ENCODE results near the gene SLC9A7.
A peak's percentile ranks its signal among the peaks of the same experiment; 100 is the strongest.

Gene SLC9A7

GRCh38 chrX:46602468-46603102 is 156.3 kb downstream of the SLC9A7 start:
- no peak for DNase-seq (ENCODE audit: low spot score)

GRCh38 chrX:46601283-46601682 is 157.6 kb downstream of the SLC9A7 start:
- DNase-seq (ENCODE audit: low spot score): no peak

DNA sequence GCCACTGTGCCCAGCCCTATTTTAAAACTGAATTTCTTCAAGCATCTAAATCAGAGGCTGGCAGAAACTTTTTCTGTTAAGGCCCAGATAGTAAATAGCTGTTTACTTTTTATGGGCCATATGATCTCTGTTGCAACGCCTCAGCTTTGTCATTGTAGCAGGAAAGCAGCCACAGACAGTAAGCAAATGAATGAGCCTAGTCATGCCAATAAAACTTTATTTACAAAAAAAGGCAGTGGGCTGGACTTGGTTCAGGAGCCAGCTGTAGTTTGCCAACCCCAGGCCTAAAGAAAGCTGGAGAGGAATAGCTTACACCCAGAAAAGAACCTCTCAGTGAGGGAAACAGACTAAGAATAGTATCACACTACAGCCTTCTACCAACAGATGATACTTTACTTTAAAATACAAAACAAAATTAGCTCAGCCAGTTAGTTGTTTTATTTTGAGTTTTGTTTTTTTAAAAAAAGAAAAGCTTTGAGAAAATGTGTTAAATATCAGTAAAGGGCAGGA is 159.8 kb downstream of the SLC9A7 start:
- DNase-seq (ENCODE audit: low spot score): no peak

DNA sequence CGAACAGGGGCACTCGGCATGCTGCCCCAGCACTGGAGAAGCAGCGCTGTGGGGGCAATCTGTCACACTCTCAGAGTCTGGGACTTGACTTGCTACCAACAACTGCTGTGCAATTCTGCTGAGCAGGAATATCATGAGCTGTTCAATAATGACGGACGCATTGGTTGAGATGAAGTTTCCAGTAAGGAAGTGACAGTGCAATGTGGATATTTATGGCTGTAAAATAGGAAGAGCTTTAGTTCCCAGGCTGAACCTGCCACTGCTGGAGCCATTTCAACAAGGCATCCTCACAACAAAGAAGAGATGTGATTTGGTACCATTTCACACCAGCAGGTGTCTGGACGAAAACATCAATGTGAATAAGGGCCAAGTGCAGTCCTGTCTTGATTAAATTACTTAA is 161.1 kb downstream of the SLC9A7 start:
- DNase-seq (ENCODE audit: low spot score): no peak

DNA sequence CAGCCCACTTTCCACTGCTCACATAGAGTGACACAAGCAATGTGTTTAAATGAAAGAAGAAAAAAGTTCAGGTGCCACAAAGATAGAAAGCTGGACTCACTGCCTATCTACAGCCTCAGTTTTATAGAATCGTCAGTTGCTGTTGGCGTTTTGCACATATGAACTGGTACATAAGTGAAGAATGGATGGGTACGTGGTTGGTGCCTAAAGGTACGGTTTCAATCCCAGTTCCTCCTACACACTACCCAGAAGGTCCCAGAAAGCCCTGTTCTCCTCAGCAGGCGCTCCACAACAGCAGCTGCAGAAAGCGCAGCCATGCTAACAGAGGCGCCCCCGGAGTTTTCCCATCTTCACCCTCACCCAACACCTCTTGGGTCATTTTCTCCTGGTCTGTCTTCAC is 161.7 kb downstream of the SLC9A7 start:
- DNase-seq (ENCODE audit: low spot score): no peak

GRCh38 chrX:46595084-46595483 is 163.8 kb downstream of the SLC9A7 start:
- DNase-seq (ENCODE audit: low spot score): no peak

DNA sequence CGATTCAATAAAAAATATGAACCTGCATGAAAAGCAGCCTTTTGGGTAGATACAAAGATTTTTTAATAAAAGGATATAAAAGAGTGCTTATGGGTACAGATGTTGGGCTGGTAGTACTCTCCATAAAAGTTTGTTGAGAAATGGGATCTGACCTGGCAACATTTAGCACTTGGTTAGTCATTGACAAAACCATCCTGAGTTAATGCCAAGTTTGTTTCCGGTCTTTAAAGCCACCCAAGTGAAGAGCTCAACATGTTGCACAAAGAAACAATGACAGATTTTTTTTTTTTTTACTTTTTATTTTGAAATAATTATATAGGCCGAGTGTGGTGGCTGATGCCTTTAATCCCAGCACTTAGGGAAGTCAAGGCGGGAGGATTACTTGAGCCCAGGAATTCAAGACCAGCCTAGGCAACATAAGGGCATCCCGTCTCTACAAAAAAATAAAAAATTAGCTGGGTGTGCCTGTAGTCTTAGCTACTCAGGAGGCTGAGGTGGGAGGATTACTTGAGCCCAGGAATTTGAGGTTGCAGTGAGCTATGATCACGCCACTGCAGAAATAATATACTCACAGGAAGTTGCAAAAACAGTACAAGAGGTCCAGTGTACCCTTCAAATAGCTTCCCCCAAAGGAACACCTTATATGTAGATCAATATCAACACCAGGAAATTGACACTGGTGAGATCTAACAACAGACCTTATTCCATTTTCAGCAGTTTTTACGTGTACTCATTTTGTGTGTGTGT is 168.8 kb downstream of the SLC9A7 start:
- DNase-seq (ENCODE audit: low spot score): no peak

- DNase-seq (ENCODE audit: low spot score): peak; percentile 40
Measured at GRCh38 chrX:46588263-46588662, 170.7 kb downstream of the SLC9A7 start.

DNA sequence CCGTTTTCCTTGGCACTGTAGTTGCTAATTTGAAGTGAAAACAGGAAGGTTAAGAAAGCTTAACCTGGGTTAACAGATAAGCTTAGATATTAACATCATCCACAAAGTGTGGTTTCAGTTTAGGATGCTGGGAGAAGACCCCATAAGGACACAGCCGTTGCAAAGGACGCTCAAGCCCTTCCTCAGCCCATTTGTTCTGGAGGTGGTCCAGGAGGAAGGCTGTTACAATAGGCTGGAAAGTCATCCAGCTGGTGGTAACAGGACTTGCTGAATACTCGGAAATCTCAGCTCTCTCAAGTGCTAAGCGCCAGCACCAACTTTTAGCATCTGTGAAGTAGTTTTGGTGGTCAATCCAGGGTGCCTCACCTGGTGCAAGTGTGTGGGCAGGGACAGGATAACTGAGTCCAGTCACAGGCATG is 171.2 kb downstream of the SLC9A7 start:
- DNase-seq (ENCODE audit: low spot score): no peak

DNA sequence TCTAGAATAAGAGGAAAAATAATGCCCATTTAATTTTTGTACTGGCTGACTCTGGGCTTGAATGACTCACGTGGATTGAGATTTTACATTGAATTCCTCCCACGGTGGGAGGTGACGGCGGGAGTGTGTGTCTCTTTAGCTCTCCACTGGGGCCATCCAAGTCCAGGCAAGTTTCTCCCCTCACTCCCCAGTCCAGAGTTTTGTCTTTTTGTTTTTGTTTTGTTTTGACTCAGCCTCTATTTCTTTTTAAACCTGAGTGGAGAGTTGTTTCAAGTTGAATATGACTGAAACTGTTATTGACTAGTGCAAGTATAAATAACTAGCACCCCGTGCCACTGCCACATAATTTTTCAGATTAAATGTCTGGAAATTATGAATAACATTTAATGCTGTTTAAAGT is 171.8 kb downstream of the SLC9A7 start:
- DNase-seq (ENCODE audit: low spot score): no peak

- DNase-seq (ENCODE audit: low spot score): no peak
Measured at GRCh38 chrX:46584736-46585135, 174.2 kb downstream of the SLC9A7 start.

DNA sequence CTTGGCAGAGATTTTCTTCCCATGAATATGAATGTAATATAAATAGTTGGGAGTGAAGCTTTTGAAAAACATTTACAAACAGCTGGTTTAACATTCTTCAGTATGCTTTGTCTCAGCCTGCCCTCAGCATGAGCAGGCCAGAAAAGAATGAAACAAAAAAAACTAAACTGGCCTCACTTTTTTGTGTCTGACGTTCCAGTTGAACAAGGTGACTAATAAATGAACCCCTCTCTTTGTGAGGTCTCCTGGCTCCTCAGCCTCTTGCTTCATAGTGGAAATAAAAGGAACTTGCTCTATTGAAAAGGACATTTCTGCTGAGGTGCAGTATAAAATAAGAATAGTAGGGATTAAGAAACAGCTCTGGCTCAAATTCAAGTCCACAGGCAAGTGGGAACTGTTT is 176.0 kb downstream of the SLC9A7 start:
- no peak for DNase-seq (ENCODE audit: low spot score)

GRCh38 chrX:46582325-46582724 is 176.6 kb downstream of the SLC9A7 start:
- no peak for DNase-seq (ENCODE audit: low spot score)

DNA sequence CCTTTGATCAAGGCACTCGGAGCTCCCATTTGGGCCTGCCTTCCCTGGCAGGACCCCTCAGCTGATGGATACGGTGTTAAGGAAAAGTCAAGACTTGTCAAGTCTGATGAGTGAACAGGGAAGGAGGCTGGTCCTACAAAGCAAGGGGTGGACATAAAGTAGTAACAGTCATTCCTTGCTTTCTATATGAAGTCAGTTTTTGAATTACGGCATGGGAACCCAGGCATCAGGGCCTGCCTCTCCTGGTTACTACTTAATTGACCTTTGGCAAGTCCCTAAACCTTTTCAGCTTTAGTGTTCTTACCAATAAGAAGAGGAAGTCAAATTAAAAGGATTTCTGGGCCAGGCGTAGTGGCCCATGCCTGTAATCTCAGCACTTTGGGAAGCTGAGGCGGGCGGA is 178.3 kb downstream of the SLC9A7 start:
- no peak for DNase-seq (ENCODE audit: low spot score)

GRCh38 chrX:46579250-46579649 is 179.7 kb downstream of the SLC9A7 start:
- no peak for DNase-seq (ENCODE audit: low spot score)

DNA sequence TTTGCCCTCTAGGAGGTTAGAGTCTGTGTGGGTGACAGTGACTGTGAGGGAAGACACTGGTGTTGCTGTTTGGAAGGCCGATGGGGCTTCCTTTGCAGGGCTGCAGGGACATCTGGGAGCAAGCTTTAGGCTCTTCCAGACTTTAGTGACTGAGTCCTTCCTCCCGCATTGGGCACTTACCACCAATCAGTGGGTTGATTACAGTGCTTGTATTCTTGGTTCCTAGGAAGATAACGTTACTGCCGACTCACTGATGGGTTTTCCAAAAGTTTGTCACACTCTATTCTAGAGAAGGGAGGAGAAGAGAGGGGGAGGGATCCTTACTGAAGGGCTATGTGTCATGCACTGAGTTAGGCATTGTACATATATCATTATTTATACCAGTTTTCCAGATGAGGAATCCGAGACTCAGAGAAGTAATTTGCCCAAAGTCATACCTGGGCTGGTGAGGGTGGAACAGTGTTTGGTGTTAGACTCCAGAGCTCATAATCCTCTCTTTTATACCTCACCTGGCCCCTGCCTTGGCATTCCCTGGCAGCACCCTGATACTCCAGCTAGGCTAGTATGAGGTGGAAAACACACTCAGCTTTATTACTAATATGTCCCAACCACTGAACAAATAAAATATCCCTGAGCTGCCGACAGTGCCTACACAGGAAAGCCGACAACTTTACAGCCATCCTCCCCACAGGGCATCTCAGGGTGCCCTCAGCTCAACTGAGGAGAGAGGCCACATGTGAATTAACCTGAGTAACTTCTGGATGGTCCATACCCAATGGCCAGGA is 181.5 kb downstream of the SLC9A7 start:
- no peak for DNase-seq (ENCODE audit: low spot score)

DNA sequence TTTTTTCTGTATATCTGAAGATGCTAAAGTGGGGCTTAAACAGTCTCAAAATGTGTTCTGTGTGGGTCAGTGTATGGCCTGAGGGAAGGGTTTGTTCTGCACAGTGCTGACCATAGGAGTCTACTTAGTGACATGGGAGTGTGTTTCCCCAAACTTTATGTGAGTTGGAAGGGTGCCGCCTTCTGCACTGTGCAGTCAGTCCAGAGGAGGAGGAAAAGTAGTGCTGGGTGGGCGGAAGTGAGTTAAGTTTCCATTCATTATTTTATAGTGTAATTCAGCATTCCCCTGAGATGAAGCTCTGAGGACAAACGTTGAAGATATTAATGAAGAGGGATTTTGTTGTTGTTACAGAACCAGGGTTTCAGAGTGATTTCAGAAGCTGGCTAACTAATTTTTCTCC is 182.5 kb downstream of the SLC9A7 start:
- DNase-seq (ENCODE audit: low spot score): no peak

- no peak for DNase-seq (ENCODE audit: low spot score)
Measured at GRCh38 chrX:46575991-46576392, 182.9 kb downstream of the SLC9A7 start.

- DNase-seq (ENCODE audit: low spot score): no peak
Measured at GRCh38 chrX:46575586-46575985, 183.3 kb downstream of the SLC9A7 start.

DNA sequence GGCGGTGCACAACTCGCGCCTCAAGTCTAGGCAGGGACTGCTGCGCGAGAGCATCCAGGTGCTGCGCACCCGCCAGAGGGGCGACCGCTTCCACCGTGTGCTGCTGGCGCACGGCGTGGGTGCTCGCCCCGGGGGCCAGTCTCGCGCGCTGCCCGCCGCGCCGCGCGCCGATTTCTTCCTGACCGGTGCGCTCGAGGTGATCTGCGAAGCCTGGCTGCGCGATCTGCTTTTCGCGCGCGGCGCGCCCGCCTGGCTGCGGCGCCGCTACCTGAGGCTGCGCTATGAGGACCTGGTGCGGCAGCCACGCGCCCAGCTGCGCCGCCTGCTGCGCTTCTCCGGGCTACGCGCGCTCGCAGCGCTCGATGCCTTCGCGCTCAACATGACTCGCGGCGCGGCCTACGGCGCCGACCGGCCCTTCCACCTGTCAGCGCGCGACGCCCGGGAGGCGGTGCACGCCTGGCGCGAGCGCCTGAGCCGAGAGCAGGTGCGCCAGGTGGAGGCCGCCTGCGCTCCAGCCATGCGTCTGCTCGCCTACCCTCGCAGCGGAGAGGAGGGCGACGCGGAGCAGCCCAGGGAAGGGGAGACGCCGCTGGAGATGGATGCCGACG is 184.0 kb downstream of the SLC9A7 start:
- no peak for DNase-seq (ENCODE audit: low spot score)

- no peak for DNase-seq (ENCODE audit: low spot score)
Measured at GRCh38 chrX:46573892-46574773, 184.8 kb downstream of the SLC9A7 start.

All from Ammon's horn (tissue), 1 donor.